Measurements from ENCODE around the gene PDRG1.

The PDRG1 gene

DNA sequence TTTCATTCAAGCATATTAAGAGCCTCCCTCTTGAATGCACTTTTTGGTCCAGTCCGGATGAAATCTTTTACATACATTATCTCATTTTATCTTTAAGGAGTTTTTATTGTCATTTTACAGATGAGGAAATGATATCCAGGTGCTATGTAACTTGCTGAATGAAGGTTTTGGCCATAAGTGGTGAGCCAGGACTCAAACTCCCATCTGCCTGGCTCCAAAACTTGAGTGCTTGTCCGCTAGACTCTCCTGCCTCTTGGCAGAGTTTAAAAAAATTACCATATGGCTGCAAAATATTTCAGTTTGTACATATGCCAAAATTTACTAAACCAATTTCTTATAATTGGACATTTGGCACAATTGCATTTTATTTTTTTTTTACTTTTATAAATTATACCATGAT lies 12.2 kb downstream of the PDRG1 start:
- no peaks in the 10 kb centered on the region for H3K27me3 ChIP-seq (ENCODE audit: insufficient read depth, low read depth)
- no peaks in the 10 kb centered on the region for H3K79me2 ChIP-seq (ENCODE audit: insufficient read depth, low read depth)
- no peak overlapping the region for H3K9ac ChIP-seq
- TF ChIP-seq, protein P1, sequence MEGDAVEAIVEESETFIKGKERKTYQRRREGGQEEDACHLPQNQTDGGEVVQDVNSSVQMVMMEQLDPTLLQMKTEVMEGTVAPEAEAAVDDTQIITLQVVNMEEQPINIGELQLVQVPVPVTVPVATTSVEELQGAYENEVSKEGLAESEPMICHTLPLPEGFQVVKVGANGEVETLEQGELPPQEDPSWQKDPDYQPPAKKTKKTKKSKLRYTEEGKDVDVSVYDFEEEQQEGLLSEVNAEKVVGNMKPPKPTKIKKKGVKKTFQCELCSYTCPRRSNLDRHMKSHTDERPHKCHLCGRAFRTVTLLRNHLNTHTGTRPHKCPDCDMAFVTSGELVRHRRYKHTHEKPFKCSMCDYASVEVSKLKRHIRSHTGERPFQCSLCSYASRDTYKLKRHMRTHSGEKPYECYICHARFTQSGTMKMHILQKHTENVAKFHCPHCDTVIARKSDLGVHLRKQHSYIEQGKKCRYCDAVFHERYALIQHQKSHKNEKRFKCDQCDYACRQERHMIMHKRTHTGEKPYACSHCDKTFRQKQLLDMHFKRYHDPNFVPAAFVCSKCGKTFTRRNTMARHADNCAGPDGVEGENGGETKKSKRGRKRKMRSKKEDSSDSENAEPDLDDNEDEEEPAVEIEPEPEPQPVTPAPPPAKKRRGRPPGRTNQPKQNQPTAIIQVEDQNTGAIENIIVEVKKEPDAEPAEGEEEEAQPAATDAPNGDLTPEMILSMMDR (conservative IDR thresholded peaks at IDR 0.05; ENCODE audit: low read depth, low read length) = no peak
- no peak overlapping the region for H3K27ac ChIP-seq
- H3K4me1 ChIP-seq (ENCODE audit: low read depth, poor library complexity, severe bottlenecking) = no peaks in the 10 kb centered on the region
- H3K4me2 ChIP-seq = no peak overlapping the region
- H3K36me3 ChIP-seq (ENCODE audit: insufficient read depth) = peaks cover under 1% of the 10 kb centered on the region; the same call in 1 of the 2 replicates
- H2AFZ ChIP-seq (ENCODE audit: low read depth) = no peak overlapping the region
- H3K4me3 ChIP-seq (IDR thresholded peaks at IDR 0.05; ENCODE audit: insufficient read depth, low read depth, low read length) = no peak overlapping the region
- no peaks in the 10 kb centered on the region for H4K20me1 ChIP-seq (ENCODE audit: insufficient read depth)

DNA sequence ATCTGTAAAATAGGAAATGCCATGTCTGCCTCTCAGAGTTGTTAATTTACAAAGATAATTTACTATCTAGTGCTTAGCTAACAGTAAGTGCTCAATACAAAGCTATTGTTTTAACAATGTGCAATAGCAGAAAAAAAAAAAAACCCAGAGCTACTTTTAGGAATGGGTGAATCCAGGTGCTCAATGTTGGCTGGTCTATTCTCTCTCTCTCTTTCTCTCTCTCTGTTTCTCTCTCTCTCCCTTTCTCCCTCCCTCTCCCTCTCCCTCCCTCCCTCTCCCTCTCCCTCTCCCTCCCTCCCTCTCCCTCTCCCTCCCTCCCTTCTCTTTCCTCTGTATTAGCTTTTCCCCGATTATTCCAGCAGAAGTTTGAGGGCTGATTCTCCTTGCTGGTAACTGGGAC lies 14.0 kb downstream of the PDRG1 start:
- Histone ChIP-seq H3K27me3 (ENCODE audit: insufficient read depth, low read depth) (no peaks in the 10 kb centered on the region), H3K27ac (no peak overlapping the region), H4K20me1 (ENCODE audit: insufficient read depth) (no peaks in the 10 kb centered on the region), H3K4me2 (no peak overlapping the region), H3K9ac (no peak overlapping the region), H3K79me2 (ENCODE audit: insufficient read depth, low read depth) (no peaks in the 10 kb centered on the region), H3K36me3 (ENCODE audit: insufficient read depth) (no peaks in the 10 kb centered on the region), H3K4me3 (IDR thresholded peaks at IDR 0.05; ENCODE audit: insufficient read depth, low read depth, low read length) (no peak overlapping the region), H2AFZ (ENCODE audit: low read depth) (no peak overlapping the region), H3K4me1 (ENCODE audit: low read depth, poor library complexity, severe bottlenecking) (no peaks in the 10 kb centered on the region)
- TF ChIP-seq, protein P1 (conservative IDR thresholded peaks at IDR 0.05; ENCODE audit: low read depth, low read length) = no peak

DNA sequence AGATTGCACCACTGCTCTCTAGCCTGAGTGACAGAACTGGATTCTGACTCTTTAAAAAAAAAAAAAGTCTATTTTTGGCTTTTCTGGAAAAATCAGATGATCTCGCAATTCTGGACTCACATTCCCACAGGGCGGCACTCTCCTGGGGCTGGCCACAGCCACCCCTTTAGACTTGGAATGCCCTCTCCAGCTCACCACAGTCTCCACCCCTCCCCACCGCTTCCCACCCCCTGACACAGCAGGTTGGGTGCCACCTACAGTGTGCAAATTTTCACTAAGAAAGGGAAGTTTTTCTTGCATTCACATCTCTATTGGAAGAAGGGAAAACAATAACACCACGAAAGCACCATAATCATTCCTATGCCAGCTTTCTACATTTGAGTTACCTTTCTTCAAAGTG lies 15.4 kb downstream of the PDRG1 start:
- Histone ChIP-seq H3K27ac (no peak overlapping the region), H4K20me1 (ENCODE audit: insufficient read depth) (no peaks in the 10 kb centered on the region), H3K36me3 (ENCODE audit: insufficient read depth) (no peaks in the 10 kb centered on the region), H2AFZ (ENCODE audit: low read depth) (no peak overlapping the region), H3K4me2 (no peak overlapping the region), H3K9ac (no peak overlapping the region), H3K27me3 (ENCODE audit: insufficient read depth, low read depth) (no peaks in the 10 kb centered on the region), H3K4me1 (ENCODE audit: low read depth, poor library complexity, severe bottlenecking) (no peaks in the 10 kb centered on the region), H3K4me3 (IDR thresholded peaks at IDR 0.05; ENCODE audit: insufficient read depth, low read depth, low read length) (no peak overlapping the region), H3K79me2 (ENCODE audit: insufficient read depth, low read depth) (no peaks in the 10 kb centered on the region)
- TF ChIP-seq, protein P1 (conservative IDR thresholded peaks at IDR 0.05; ENCODE audit: low read depth, low read length) = no peak

DNA sequence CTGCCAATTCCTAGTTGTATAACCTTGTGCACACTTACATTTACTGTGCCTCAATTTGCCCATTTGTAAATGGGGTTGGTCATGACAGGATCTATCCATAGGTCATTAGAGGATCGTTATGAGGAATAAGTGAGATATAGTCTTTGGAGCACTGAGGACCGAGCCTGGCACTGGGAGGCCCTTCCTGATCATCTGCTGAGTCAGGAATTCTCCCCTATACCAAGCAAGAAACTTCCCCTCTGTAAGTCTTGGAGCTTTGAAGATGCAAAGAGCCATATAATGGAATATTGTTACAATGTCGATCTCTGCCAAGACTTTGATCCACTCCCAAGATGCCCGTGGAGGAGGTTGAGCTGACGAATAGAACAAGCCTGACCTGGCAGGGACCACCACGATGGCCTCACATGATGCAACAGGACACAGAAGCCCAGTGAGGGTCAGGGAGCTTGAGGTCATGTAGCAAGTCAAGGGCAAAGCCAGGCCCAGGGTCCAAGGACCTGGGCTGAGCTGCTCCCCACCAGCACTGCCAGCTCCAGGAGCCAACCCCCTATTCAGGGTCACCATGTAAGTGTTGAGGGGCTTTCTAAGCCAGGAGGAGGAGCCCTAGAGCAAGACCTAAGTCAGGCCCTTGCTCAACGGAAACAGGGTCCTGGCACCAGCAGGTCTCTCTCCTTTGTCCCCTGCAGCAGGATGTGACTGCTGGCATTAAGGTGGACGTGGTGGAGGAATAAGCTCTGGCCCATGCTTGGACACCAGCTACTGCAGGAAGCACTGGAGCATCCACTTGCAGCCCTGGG lies 16.7 kb downstream of the PDRG1 start:
- Histone ChIP-seq H3K4me3 (IDR thresholded peaks at IDR 0.05; ENCODE audit: insufficient read depth, low read depth, low read length) (no peak overlapping the region), H3K79me2 (ENCODE audit: insufficient read depth, low read depth) (no peaks in the 10 kb centered on the region), H3K9ac (no peak overlapping the region), H4K20me1 (ENCODE audit: insufficient read depth) (no peaks in the 10 kb centered on the region), H3K27me3 (ENCODE audit: insufficient read depth, low read depth) (no peaks in the 10 kb centered on the region), H3K36me3 (ENCODE audit: insufficient read depth) (no peaks in the 10 kb centered on the region), H3K27ac (no peak overlapping the region), H3K4me2 (no peak overlapping the region), H3K4me1 (ENCODE audit: low read depth, poor library complexity, severe bottlenecking) (no peaks in the 10 kb centered on the region), H2AFZ (ENCODE audit: low read depth) (no peak overlapping the region)
- TF ChIP-seq, protein P1 (conservative IDR thresholded peaks at IDR 0.05; ENCODE audit: low read depth, low read length) = no peak
